ENCODE data around the gene SPIRE2. TPM values are rescaled to one million over a fixed set of nuclear protein-coding genes. Genes with fewer than 3 reads are reported as not detected.
"Not testable (repeated sequence)": the region's sequence is repeated elsewhere in the genome, so short reads cannot be mapped to it uniquely, and the experiment has no call there.

SPIRE2 gene
- total and polyA plus RNA-seq, 4 donors = 12.3 to 51.3 (median 27.2) TPM

- no peak for DNase-seq (ENCODE audit: low read depth in 4 of 6, low spot score in 6 of 6)
- Histone ChIP-seq H3K9me3 (ENCODE audit: control insufficient read depth, insufficient read depth, low read length) (no peaks in the 10 kb centered on the region), H3K27me3 (ENCODE audit: control insufficient read depth, insufficient read depth, low read length) (no peaks in the 10 kb centered on the region), H3K4me3 (ENCODE audit: low read depth, low read length) (no peak overlapping the region), H3K4me1 (ENCODE audit: control insufficient read depth, insufficient read depth, low read length) (no peaks in the 10 kb centered on the region), H3K36me3 (ENCODE audit: control insufficient read depth, insufficient read depth, low read length) (peaks cover 68% of the 10 kb centered on the region), H3K27ac (ENCODE audit: low read depth, low read length) (no peak overlapping the region)
- WGBS (ENCODE audit: insufficient coverage) = 100% methylated on average over 6 of the region's 9 CpGs
Observed at GRCh38 chr16:89787365-89787805, 40.9 kb upstream of the SPIRE2 start.

GRCh38 chr16:89791278-89791995 lies 36.8 kb upstream of the SPIRE2 start:
- Histone ChIP-seq H3K36me3 (ENCODE audit: control insufficient read depth, insufficient read depth, low read length) (peaks cover 46% of the 10 kb centered on the region), H3K9me3 (ENCODE audit: control insufficient read depth, insufficient read depth, low read length) (no peaks in the 10 kb centered on the region), H3K27ac (ENCODE audit: low read depth, low read length) (no peak overlapping the region), H3K4me3 (ENCODE audit: low read depth, low read length) (no peak overlapping the region), H3K4me1 (ENCODE audit: control insufficient read depth, insufficient read depth, low read length) (no peaks in the 10 kb centered on the region), H3K27me3 (ENCODE audit: control insufficient read depth, insufficient read depth, low read length) (no peaks in the 10 kb centered on the region)
- WGBS (ENCODE audit: insufficient coverage) = 95% methylated on average over 15 of the region's 16 CpGs
- DNase-seq (ENCODE audit: low read depth in 4 of 6, low spot score in 6 of 6) = no peak

- H3K9me3 ChIP-seq (ENCODE audit: control insufficient read depth, insufficient read depth, low read length); H3K27me3 ChIP-seq (ENCODE audit: control insufficient read depth, insufficient read depth, low read length); H3K4me1 ChIP-seq (ENCODE audit: control insufficient read depth, insufficient read depth, low read length); H3K4me3 ChIP-seq (ENCODE audit: low read depth, low read length); H3K27ac ChIP-seq (ENCODE audit: low read depth, low read length): not testable (repeated sequence)
- peaks cover 48% of the 10 kb centered on the region for H3K36me3 ChIP-seq (ENCODE audit: control insufficient read depth, insufficient read depth, low read length)
- peak in 2 of 6 donors; percentile 27 to 47 for DNase-seq (ENCODE audit: low read depth in 4 of 6, low spot score in 6 of 6)
- WGBS (ENCODE audit: insufficient coverage) = 0% methylated on average over 8 of the region's 12 CpGs
Observed at GRCh38 chr16:89793092-89793491, 35.2 kb upstream of the SPIRE2 start.

GRCh38 chr16:89793955-89794354 lies 34.3 kb upstream of the SPIRE2 start:
- peaks cover 53% of the 10 kb centered on the region for H3K36me3 ChIP-seq (ENCODE audit: control insufficient read depth, insufficient read depth, low read length)
- H3K4me3 ChIP-seq (ENCODE audit: low read depth, low read length) = no peak overlapping the region
- no peaks in the 10 kb centered on the region for H3K4me1 ChIP-seq (ENCODE audit: control insufficient read depth, insufficient read depth, low read length)
- H3K27me3 ChIP-seq (ENCODE audit: control insufficient read depth, insufficient read depth, low read length) = no peaks in the 10 kb centered on the region
- 89% methylated on average over 6 of the region's 7 CpGs for WGBS (ENCODE audit: insufficient coverage)
- no peak overlapping the region for H3K27ac ChIP-seq (ENCODE audit: low read depth, low read length)
- DNase-seq (ENCODE audit: low read depth in 4 of 6, low spot score in 6 of 6) = no peak
- H3K9me3 ChIP-seq (ENCODE audit: control insufficient read depth, insufficient read depth, low read length) = no peaks in the 10 kb centered on the region

GRCh38 chr16:89795676-89796075 lies 32.6 kb upstream of the SPIRE2 start:
- DNase-seq (ENCODE audit: low read depth in 4 of 6, low spot score in 6 of 6) = no peak
- Histone ChIP-seq H3K9me3 (ENCODE audit: control insufficient read depth, insufficient read depth, low read length) (no peaks in the 10 kb centered on the region), H3K36me3 (ENCODE audit: control insufficient read depth, insufficient read depth, low read length) (peaks cover 50% of the 10 kb centered on the region), H3K4me1 (ENCODE audit: control insufficient read depth, insufficient read depth, low read length) (no peaks in the 10 kb centered on the region), H3K4me3 (ENCODE audit: low read depth, low read length) (no peak overlapping the region), H3K27ac (ENCODE audit: low read depth, low read length) (no peak overlapping the region), H3K27me3 (ENCODE audit: control insufficient read depth, insufficient read depth, low read length) (no peaks in the 10 kb centered on the region)
- WGBS (ENCODE audit: insufficient coverage) = 89% methylated on average over 5 of the region's 5 CpGs

GRCh38 chr16:89796104-89796503 lies 32.2 kb upstream of the SPIRE2 start:
- Histone ChIP-seq H3K4me1 (ENCODE audit: control insufficient read depth, insufficient read depth, low read length) (no peaks in the 10 kb centered on the region), H3K9me3 (ENCODE audit: control insufficient read depth, insufficient read depth, low read length) (no peaks in the 10 kb centered on the region), H3K4me3 (ENCODE audit: low read depth, low read length) (no peak overlapping the region), H3K27me3 (ENCODE audit: control insufficient read depth, insufficient read depth, low read length) (no peaks in the 10 kb centered on the region), H3K36me3 (ENCODE audit: control insufficient read depth, insufficient read depth, low read length) (peaks cover 48% of the 10 kb centered on the region), H3K27ac (ENCODE audit: low read depth, low read length) (no peak overlapping the region)
- no peak for DNase-seq (ENCODE audit: low read depth in 4 of 6, low spot score in 6 of 6)
- WGBS (ENCODE audit: insufficient coverage) = 95% methylated on average over 18 of the region's 18 CpGs

GRCh38 chr16:89798126-89798525 lies 30.1 kb upstream of the SPIRE2 start:
- H3K36me3 ChIP-seq (ENCODE audit: control insufficient read depth, insufficient read depth, low read length) = peaks cover 37% of the 10 kb centered on the region
- no peak for DNase-seq (ENCODE audit: low read depth in 4 of 6, low spot score in 6 of 6)
- no peak overlapping the region for H3K27ac ChIP-seq (ENCODE audit: low read depth, low read length)
- H3K4me1 ChIP-seq (ENCODE audit: control insufficient read depth, insufficient read depth, low read length) = no peaks in the 10 kb centered on the region
- H3K9me3 ChIP-seq (ENCODE audit: control insufficient read depth, insufficient read depth, low read length) = no peaks in the 10 kb centered on the region
- no peak overlapping the region for H3K4me3 ChIP-seq (ENCODE audit: low read depth, low read length)
- H3K27me3 ChIP-seq (ENCODE audit: control insufficient read depth, insufficient read depth, low read length) = no peaks in the 10 kb centered on the region
- WGBS (ENCODE audit: insufficient coverage) = 100% methylated on average over 1 of the region's 5 CpGs

- H3K9me3 ChIP-seq (ENCODE audit: control insufficient read depth, insufficient read depth, low read length) = no peaks in the 10 kb centered on the region
- no peak overlapping the region for H3K27ac ChIP-seq (ENCODE audit: low read depth, low read length)
- no peaks in the 10 kb centered on the region for H3K4me1 ChIP-seq (ENCODE audit: control insufficient read depth, insufficient read depth, low read length)
- no peaks in the 10 kb centered on the region for H3K27me3 ChIP-seq (ENCODE audit: control insufficient read depth, insufficient read depth, low read length)
- 90% methylated on average over 14 of the region's 15 CpGs for WGBS (ENCODE audit: insufficient coverage)
- no peak overlapping the region for H3K4me3 ChIP-seq (ENCODE audit: low read depth, low read length)
- H3K36me3 ChIP-seq (ENCODE audit: control insufficient read depth, insufficient read depth, low read length) = peaks cover 41% of the 10 kb centered on the region
- DNase-seq (ENCODE audit: low read depth in 4 of 6, low spot score in 6 of 6) = peak in 1 of 6 donors; percentile 9
Observed at GRCh38 chr16:89798832-89799370, 29.4 kb upstream of the SPIRE2 start.

- 91% methylated on average over 12 of the region's 12 CpGs for WGBS (ENCODE audit: insufficient coverage)
- no peaks in the 10 kb centered on the region for H3K27me3 ChIP-seq (ENCODE audit: control insufficient read depth, insufficient read depth, low read length)
- H3K36me3 ChIP-seq (ENCODE audit: control insufficient read depth, insufficient read depth, low read length) = peaks cover 39% of the 10 kb centered on the region
- H3K4me3 ChIP-seq (ENCODE audit: low read depth, low read length) = no peak overlapping the region
- peak in 1 of 6 donors; percentile 54 for DNase-seq (ENCODE audit: low read depth in 4 of 6, low spot score in 6 of 6)
- no peak overlapping the region for H3K27ac ChIP-seq (ENCODE audit: low read depth, low read length)
- no peaks in the 10 kb centered on the region for H3K4me1 ChIP-seq (ENCODE audit: control insufficient read depth, insufficient read depth, low read length)
- no peaks in the 10 kb centered on the region for H3K9me3 ChIP-seq (ENCODE audit: control insufficient read depth, insufficient read depth, low read length)
Observed at GRCh38 chr16:89801800-89802199, 26.5 kb upstream of the SPIRE2 start.
